DOHH2 (cell line): Measurements from ENCODE around the gene INPP5B.

ENCODE experiments used
- H3F3A ChIP-seq: fragments of 200-600 bp; sonication (generic), shearing (Covaris generic); 2 replicates; pipeline ENCODE4 v1.6.0; 2016; ENCODE audit warnings: antibody characterized with exemption, mild to moderate bottlenecking; ENCODE audit not compliant: control insufficient read depth, insufficient read depth
- H3K27ac ChIP-seq: fragments of 200-600 bp; sonication (generic); 2 replicates; pipeline ENCODE4 v1.5.1; 2014; ENCODE audit warnings: low read depth, mild to moderate bottlenecking, low read length, moderate library complexity
- H3K27me3 ChIP-seq: fragments of 200-600 bp; sonication (generic); 2 replicates; pipeline ENCODE4 v1.6.1; 2014; ENCODE audit warnings: mild to moderate bottlenecking, low read length, mixed read lengths; ENCODE audit not compliant: control insufficient read depth
- H3K36me3 ChIP-seq: fragments of 200-600 bp; sonication (generic); 2 replicates; pipeline ENCODE4 v1.6.1; 2014; ENCODE audit warnings: mild to moderate bottlenecking, low read length, moderate library complexity, mixed read lengths; ENCODE audit not compliant: control insufficient read depth
- H3K4me1 ChIP-seq: fragments of 200-600 bp; sonication (generic); 2 replicates; pipeline ENCODE4 v1.6.1; 2014; ENCODE audit warnings: mild to moderate bottlenecking, low read length, mixed read lengths; ENCODE audit not compliant: control insufficient read depth
- H3K4me2 ChIP-seq: fragments of 200-600 bp; sonication (generic); 2 replicates; pipeline ENCODE4 v1.6.0; 2014; ENCODE audit warnings: mild to moderate bottlenecking, low read length, moderate library complexity
- H3K4me3 ChIP-seq: fragments of 200-600 bp; sonication (generic); 2 replicates; pipeline ENCODE4 v1.5.1; 2014; ENCODE audit warnings: mild to moderate bottlenecking, low read length, mixed read lengths
- H3K79me2 ChIP-seq: fragments of 200-600 bp; sonication (generic); 2 replicates; pipeline ENCODE4 v1.6.1; 2014; ENCODE audit warnings: mild to moderate bottlenecking, low read length, mixed read lengths; ENCODE audit not compliant: control insufficient read depth
- H3K9me2 ChIP-seq: fragments of 200-600 bp; sonication (generic); replicated peaks from 2 replicates; pipeline ENCODE4 v1.6.1; 2014; ENCODE audit warnings: mild to moderate bottlenecking, low read length, mixed read lengths; ENCODE audit not compliant: control insufficient read depth
- H3K9me3 ChIP-seq: fragments of 200-600 bp; sonication (generic); 2 replicates; pipeline ENCODE4 v1.6.1; 2014; ENCODE audit warnings: antibody characterized with exemption, low read length, mixed read lengths; ENCODE audit not compliant: control insufficient read depth, insufficient read depth
- H4K20me1 ChIP-seq: fragments of 200-600 bp; sonication (generic); 2 replicates; pipeline ENCODE4 v1.6.0; 2014; ENCODE audit warnings: low read depth, mild to moderate bottlenecking, antibody characterized with exemption, low read length, moderate library complexity; ENCODE audit not compliant: control insufficient read depth, insufficient read depth
- EZH2phosphoT487 ChIP-seq: fragments of 200-600 bp; sonication (generic); IDR thresholded peaks from 2 replicates; pipeline ENCODE4 v1.6.1; 2017; ENCODE audit warnings: borderline replicate concordance, mild to moderate bottlenecking, antibody characterized with exemption, low read length, moderate library complexity, mixed read lengths
- TF ChIP-seq, protein P1 (sequence below): fragments of 200-600 bp; sonication (generic); IDR thresholded peaks from one replicate; pipeline ENCODE4 v1.5.1; 2014; ENCODE audit warnings: antibody characterized with exemption, mild to moderate bottlenecking, low read depth, low read length; ENCODE audit not compliant: poor library complexity, severe bottlenecking

Gene INPP5B

DNA sequence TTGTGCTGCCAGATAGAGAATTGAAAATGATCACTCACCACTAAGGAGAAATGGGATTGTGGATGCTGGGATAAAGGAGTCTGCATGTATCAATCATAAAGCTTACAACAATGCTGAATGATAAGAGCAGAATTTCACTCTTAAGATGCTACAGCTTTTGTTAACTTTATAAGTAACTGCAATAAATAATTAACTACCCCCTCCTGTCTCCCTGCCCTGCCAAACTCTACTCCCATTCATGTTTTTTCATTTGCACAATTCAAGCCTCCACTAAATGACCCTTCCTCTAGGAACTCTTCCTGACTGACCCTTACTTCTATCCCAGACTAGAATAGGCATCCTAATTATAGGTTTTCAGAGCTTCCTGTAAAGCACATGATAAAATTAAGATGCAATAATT, 102.3 kb downstream of the INPP5B start:
- Histone ChIP-seq H3K27me3 (no peaks in the 10 kb centered on the region), H3K79me2 (peaks cover 64% of the 10 kb centered on the region), H3K4me3 (no peak overlapping the region), H3F3A (no peaks in the 10 kb centered on the region), H3K27ac (no peak overlapping the region), H4K20me1 (no peaks in the 10 kb centered on the region; the same call in 1 of the 2 replicates), H3K9me3 (no peaks in the 10 kb centered on the region), H3K36me3 (peaks cover 50% of the 10 kb centered on the region), H3K4me2 (no peak overlapping the region), H3K4me1 (peaks cover 6% of the 10 kb centered on the region), H3K9me2 (no peaks in the 10 kb centered on the region)
- TF ChIP-seq, protein P1, sequence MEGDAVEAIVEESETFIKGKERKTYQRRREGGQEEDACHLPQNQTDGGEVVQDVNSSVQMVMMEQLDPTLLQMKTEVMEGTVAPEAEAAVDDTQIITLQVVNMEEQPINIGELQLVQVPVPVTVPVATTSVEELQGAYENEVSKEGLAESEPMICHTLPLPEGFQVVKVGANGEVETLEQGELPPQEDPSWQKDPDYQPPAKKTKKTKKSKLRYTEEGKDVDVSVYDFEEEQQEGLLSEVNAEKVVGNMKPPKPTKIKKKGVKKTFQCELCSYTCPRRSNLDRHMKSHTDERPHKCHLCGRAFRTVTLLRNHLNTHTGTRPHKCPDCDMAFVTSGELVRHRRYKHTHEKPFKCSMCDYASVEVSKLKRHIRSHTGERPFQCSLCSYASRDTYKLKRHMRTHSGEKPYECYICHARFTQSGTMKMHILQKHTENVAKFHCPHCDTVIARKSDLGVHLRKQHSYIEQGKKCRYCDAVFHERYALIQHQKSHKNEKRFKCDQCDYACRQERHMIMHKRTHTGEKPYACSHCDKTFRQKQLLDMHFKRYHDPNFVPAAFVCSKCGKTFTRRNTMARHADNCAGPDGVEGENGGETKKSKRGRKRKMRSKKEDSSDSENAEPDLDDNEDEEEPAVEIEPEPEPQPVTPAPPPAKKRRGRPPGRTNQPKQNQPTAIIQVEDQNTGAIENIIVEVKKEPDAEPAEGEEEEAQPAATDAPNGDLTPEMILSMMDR, result no peak
- no peak for TF ChIP-seq EZH2phosphoT487

DNA sequence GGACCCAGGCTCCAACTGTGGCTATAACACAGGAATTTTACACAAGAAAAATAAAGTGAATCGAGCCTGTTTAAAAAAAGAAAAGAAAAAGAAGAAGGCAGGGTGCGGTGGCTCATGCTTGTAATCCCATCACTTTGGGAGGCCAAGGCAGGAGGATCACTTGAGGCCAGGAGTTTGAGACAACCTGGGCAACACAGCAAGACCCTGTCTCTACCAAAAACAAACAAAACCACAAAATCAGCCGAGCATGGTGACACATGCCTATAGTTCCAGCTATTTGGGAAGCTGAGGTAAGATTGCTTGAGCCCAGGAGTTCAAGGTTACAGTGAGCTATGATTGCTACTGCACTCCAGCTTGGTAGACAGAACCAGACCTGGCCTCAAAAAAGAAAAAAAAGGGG, 105.2 kb downstream of the INPP5B start:
- Histone ChIP-seq H3K4me1 (no peaks in the 10 kb centered on the region), H3K9me3 (no peaks in the 10 kb centered on the region), H3K36me3 (peaks cover 52% of the 10 kb centered on the region), H3K4me3 (no peak overlapping the region), H3K79me2 (peaks cover 35% of the 10 kb centered on the region), H4K20me1 (no peaks in the 10 kb centered on the region; the same call in 1 of the 2 replicates), H3K27me3 (no peaks in the 10 kb centered on the region), H3K9me2 (no peaks in the 10 kb centered on the region), H3F3A (no peaks in the 10 kb centered on the region), H3K27ac (no peak overlapping the region), H3K4me2 (no peak overlapping the region)
- TF ChIP-seq, protein P1, result no peak
- no peak for TF ChIP-seq EZH2phosphoT487

DNA sequence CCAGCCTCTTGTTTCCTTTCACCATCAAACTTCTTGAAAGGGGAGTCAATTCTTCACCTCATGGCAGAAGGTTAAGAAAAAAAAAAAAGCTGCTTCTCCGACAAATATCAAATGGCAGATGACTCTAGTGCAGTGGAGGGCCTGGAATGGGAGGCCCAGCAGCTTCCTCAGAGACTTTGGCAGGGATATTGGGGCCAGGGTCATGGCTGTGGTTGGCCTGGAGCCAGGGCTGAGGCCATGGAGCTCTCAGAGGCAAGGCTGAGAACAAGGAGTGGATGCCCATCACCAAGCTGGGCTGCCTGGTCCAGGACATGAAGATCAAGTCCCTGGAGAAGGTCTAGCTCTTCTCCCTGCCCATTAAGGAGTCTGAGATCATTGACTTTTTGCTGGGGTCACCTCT, 106.1 kb downstream of the INPP5B start:
- Histone ChIP-seq H3K4me1 (no peaks in the 10 kb centered on the region), H3K4me2 (no peak overlapping the region), H3K36me3 (peaks cover 58% of the 10 kb centered on the region), H3K9me2 (no peaks in the 10 kb centered on the region), H3K4me3 (no peak overlapping the region), H3K27ac (no peak overlapping the region), H4K20me1 (no peaks in the 10 kb centered on the region; the same call in 1 of the 2 replicates), H3K27me3 (no peaks in the 10 kb centered on the region), H3K79me2 (peaks cover 27% of the 10 kb centered on the region), H3F3A (no peaks in the 10 kb centered on the region), H3K9me3 (no peaks in the 10 kb centered on the region)
- no peak for TF ChIP-seq EZH2phosphoT487
- TF ChIP-seq, protein P1, result no peak

DNA sequence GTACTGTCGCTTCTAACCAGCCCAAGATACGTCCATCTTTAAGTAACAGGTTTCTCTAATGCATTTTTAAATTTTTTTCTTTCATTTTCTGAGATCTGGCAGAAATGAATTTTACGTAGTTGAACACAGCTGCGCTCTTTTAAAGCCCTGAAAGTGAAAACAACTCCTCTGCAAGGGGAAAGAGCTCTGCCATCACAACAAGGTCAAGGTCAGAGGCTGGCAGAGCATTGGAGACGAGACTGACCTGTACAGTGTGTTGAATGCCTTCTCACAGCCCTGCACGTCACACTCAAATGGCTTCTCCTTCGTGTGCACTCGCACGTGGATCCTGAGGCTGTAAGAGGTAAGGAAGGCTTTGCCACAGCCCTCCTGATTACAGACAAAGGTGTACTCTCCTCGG, 107.2 kb downstream of the INPP5B start:
- no peaks in the 10 kb centered on the region for H3K4me1 ChIP-seq
- no peak overlapping the region for H3K27ac ChIP-seq
- peaks cover 16% of the 10 kb centered on the region for H3K79me2 ChIP-seq
- TF ChIP-seq, protein P1, result no peak
- TF ChIP-seq EZH2phosphoT487, result no peak
- no peak overlapping the region for H3K4me3 ChIP-seq
- no peak overlapping the region for H3K4me2 ChIP-seq
- no peaks in the 10 kb centered on the region for H3K9me3 ChIP-seq
- H3F3A ChIP-seq, result no peaks in the 10 kb centered on the region
- no peaks in the 10 kb centered on the region for H4K20me1 ChIP-seq
- no peaks in the 10 kb centered on the region for H3K9me2 ChIP-seq
- no peaks in the 10 kb centered on the region for H3K27me3 ChIP-seq
- peaks cover 60% of the 10 kb centered on the region for H3K36me3 ChIP-seq
